HG03575 (cell line): Measurements from ENCODE around the gene LAMA2.

Source experiments
- ATAC-seq: cut with Tn5 transposase; IDR thresholded peaks from one replicate; pipeline ENCODE4 v1.9.1; 2021; ENCODE audit not compliant: unreplicated experiment, insufficient number of reproducible peaks, low FRiP score; ENCODE audit errors: extremely low read depth

Gene LAMA2

GRCh38 chr6:129309154-129309553, 426.2 kb downstream of the LAMA2 start:
- no peak for ATAC-seq

- ATAC-seq, result no peak
These were observed 429.9 kb downstream of the LAMA2 start for GRCh38 chr6:129312880-129313279.

- no peak for ATAC-seq
These were observed 431.6 kb downstream of the LAMA2 start for GRCh38 chr6:129314575-129314974.

DNA sequence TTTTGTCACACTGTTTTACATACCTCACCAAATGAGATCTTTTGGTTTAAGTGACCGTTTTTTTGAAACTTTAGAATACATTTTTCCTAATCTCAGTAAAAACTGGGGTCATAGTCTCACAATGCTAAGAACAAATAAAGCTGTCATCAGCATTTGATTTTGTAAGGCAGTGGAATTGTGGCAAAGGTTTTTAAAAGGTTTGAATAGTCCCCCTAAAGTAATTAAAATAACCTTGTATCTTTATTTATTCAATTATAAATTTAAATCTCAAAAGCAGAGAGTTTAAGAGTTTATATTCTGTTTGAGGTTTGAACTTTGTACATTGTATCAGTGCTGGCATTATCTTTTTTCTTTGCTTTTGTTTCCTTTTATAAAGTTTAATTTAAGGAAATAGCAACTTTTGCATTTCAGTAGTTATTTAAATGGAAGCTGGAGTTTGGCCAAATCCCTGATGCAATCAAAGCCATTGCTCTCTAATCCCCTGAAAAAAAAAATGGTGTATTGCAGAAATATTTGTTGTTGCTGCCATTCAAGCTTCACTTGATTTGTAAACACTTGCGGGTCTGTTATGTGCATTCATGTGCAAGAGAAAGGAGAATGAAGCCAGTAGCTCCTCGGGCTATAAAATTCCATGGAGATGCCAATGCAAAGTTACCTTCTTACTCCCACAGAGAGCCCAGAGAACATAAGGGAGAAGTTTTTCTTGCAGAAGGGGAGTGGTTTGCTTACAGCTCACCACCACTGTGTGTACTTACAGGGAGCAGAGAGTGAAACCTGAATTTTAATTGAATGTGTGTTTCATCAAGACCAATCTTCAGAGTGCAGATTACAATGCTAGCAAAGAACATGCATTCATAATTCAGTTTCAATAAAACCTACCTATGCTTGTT, 435.2 kb downstream of the LAMA2 start:
- no peak for ATAC-seq

DNA sequence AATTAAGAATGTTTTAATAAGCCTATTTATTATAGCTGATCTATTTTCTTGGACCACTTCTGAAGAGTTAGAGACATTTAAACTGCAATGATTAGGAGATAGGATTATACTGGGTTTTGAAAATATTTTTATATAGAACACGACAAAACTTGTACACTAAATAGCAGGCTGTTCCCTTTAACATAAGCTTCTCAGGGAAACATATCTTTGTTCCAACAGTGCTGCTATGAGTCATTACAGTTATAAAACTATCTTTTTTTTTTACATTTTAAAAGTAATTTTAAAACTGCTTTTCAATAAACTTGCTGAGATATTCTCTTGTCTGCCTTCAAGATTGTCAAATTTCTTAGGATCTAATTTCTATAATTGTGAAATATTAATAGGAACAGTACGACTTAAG, 438.0 kb downstream of the LAMA2 start:
- no peak for ATAC-seq

GRCh38 chr6:129321303-129321702, 438.4 kb downstream of the LAMA2 start:
- ATAC-seq, result no peak

- ATAC-seq, result no peak
These were observed 441.4 kb downstream of the LAMA2 start for GRCh38 chr6:129324345-129324744.

DNA sequence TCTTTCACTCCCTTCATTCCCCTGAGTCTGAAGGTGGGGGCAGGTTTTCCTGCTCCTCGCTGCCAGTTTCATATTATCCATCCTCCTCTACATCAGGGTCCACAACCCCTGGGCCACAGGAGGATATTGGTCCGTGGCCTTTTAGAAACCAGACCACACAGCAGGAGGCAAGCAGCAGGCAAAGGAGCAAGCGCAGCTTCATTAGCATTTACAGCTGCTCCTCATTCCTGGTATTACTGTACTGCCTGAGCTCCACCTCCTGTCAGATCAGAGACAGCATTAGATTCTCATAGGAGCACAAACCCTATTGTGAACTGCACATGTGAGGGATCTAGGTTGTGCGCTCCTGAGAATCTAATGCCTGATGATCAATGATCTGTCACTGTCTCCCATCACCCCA, 446.7 kb downstream of the LAMA2 start:
- ATAC-seq, result no peak

- ATAC-seq, result no peak
These were observed 448.7 kb downstream of the LAMA2 start for GRCh38 chr6:129331450-129332138.

GRCh38 chr6:129335792-129336191, 452.9 kb downstream of the LAMA2 start:
- no peak for ATAC-seq

DNA sequence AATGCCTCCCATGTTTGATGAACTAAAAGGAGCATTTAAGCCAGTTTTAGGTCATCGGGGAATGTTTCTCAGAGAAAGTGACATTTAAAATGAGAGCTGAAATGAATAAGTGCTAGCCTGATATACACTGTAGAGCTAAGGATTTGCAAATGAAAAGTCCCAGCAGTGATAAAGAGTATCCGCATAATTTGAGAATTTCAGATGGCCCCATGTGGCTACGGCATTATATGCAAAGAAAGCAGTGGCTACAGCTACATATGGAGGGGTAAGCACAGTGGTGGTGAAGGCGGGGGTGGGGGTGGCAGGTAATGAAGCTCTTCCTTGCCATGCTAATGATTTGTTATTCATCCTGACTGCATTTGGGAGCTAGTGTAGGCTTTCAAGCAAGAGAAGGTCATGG, 455.7 kb downstream of the LAMA2 start:
- no peak for ATAC-seq

DNA sequence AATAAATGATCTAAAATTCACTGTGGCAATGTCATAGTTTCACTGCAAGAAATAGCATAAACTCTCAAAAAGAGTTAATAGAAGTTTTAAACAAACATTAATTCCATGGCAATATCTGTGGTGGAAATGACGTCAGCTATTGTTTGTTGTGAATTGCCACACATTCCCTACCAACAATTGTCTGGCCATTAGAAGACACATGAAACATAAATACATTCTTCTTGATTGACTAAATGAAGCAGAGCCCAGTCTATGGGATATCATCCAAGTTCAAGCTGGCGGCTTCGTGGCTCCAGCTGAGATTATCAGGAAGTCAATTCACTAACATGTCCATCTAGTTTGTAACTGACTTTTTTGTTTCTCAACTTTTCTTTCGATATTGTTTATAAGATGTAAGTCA, 458.0 kb downstream of the LAMA2 start:
- ATAC-seq, result no peak

DNA sequence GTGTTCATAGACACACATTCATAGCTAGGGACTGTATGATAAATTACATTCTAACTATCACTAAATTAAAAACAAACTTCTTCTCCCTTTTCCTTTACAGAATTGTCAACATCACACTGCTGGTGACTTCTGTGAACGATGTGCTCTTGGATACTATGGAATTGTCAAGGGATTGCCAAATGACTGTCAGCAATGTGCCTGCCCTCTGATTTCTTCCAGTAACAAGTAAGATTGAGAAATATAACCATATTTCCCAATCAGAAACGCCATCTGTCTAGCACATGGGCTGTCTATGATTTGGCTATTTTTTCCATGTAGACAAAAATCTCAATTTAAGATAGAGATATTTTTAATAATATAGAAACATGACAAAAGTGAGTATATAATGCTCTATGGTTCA, 459.3 kb downstream of the LAMA2 start:
- ATAC-seq, result no peak

GRCh38 chr6:129342796-129343195, 459.9 kb downstream of the LAMA2 start:
- no peak for ATAC-seq

DNA sequence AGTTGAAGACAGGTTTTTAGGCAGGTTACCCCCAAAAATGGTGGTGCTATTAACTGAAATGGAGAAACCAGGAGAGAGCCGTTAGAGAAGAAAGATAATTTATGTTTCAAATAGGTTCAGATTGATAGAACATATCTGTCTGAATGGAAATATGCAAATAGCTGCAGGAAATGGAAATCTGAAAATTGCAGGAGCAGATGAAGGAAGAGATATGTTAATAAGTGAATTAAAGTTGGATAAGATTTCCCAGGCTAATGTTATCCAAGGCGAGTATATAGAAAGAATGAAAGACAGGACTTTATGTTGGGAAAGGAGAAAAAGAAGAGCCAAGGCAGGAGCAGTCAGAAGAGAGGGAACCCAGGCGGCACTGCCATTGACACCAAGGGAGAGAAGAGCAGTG, 461.4 kb downstream of the LAMA2 start:
- ATAC-seq, result no peak

DNA sequence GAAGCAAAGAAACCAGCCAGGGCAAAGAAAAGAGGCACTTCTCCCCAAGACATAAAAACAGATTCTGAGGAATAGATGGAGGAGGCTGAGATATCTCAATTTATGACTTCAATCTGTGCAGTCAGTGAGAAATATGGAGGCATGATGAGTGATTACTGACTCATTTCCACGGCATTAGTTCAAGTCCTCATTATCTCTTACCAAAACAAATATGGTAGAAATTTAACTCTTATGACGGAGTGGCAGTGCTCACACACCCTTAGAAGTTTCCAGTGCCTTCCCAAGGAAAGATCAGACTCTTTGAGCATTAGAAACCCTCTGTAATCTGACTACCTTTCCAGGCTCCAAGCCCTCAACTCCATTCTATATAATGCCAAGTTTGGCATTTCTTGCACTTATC, 463.0 kb downstream of the LAMA2 start:
- no peak for ATAC-seq

DNA sequence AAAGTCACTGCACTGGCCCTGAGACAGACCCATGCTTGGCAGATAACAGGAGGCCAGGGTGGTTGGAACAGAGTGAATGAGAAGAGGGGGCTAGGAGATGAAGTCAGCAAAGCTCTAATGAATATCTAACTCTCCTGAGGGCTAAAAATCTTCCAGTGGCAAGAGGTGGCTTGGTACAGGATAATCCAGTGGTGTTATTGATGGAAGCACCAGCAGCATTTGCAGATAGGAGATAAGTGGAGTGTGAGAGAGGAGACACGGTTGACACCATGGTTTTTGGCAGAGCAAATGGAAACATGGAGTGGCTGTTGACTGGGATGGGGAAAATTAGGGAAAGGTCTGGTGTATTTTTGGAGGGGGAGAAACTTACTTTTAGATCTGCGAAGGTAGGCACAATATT, 464.0 kb downstream of the LAMA2 start:
- ATAC-seq, result no peak

GRCh38 chr6:129350278-129350677, 467.3 kb downstream of the LAMA2 start:
- ATAC-seq, result no peak

GRCh38 chr6:129351807-129352206, 468.9 kb downstream of the LAMA2 start:
- ATAC-seq, result no peak

- no peak for ATAC-seq
These were observed 470.1 kb downstream of the LAMA2 start for GRCh38 chr6:129353067-129353466.
